Stimulated activated CD8-positive, alpha-beta memory T cell treated with anti-CD3 and anti-CD28 coated beads, Interleukin-2, amount 100 ng/mL, for 1 hour (primary cell): Measurements from ENCODE around the gene IFT22.
"Not testable (repeated sequence)": the region's sequence is repeated elsewhere in the genome, so short reads cannot be mapped to it uniquely, and the experiment has no call there.

Experiments used
- DNase-seq, 2 donors: peaks; one replicate each; pipeline ENCODE4 v3.0.0-alpha.2; 2020; ENCODE audit warnings: low read depth in 2 of 2

The IFT22 gene

DNA sequence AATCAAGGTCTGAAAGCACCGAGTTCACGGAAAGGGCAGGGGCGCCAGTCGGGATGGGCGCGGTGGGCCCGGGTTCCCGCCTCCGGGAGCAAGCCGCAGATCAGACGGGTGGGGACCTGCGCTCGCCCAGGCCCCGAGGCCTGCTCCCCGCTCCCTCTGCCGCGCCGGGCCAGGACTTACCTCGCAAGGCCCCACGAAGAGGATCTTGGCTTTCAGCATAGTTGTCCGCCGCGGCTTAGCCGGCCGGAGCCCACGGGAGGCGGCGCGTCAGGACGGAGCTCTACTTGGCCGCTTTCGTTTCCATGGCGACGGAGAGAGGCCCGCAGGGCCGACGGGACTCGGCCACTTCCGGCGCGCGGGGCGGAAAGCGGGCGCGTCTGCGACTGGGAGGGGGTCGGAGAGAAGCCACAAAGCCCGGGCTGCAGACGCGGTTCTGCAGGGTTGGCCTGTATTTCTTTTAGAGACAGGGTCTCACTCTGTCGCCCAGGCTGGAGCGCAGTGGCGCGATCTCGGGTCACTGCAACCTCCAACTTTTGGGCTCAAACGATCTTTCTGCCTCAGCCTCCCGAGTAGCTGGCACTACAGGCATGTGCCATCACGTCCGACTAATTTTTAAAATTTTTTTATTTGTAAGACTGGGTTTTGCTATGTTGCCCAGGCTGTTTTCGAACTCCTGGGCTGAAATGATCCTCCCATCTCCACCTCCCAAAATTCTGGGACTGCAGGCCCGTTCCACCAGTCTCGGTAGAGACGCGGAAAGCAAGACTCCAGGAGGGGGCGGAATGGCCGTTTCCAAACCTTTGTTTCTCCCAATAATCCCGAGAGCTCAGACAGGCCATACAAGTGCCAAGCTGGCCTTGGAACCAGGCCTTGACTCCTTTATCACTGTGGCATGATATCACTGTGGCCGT, at the start of gene IFT22:
Gene IFT22 (minus strand): TSS at position 322 of the 911 bp plus-strand sequence. CDS start 103 bp downstream, at position 219.
- DNase-seq = peak; percentile 72 to 73

DNA sequence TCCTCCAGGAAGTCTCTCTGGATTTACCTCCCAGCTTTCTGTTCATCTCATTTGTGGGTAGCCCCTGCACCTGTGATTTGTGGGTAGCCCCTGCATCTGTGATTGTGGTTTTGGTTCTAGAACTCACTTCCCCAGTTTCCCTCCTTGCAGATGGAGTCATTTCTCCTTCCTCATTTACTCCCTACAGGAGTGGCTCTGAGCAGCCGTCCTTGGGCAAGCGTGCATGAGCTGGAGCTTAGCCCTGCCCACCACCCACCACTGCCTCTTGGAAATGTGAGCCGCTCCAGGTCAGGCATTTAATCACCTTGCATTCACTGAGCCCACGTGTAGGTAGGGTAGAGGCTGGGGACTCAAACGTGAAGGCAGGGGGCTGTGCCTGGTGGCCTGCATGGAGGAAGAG, 49.2 kb upstream of the IFT22 start:
- DNase-seq = no peak

DNA sequence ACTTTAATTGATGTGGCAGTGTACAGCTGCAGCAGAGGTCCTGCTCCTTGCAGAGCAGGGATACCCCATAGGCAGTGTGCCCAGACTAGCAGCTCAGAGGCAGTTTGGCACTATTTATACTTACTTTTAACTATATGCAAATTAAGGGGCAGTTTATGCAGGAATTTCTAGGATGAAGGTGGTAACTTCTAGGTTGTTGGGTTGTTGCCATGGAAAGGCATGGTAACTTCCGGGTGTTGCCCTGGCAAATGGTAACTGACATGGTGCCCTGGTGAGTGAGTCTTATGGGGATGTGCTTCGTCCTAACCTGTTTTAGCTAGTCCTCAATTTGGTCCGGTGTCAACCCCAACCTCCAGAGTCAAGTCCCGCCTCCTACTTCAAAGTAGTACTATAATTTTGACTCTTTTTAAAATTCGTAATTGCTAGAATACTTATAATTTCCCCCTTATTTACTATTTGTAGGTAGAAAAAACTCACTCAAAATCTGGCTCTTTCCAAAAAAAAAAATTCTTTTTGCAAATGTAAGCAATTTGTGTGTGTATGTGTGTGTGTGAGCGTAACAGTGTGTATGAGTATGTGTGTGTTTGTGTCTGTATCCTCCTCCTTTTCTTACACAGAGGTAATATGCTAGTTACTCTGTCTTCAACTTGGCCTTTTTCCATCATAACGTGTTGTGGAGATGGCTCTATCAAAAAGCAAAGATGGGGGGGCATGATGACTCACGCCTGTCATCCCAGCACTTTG, 47.0 kb upstream of the IFT22 start:
- no peak for DNase-seq

DNA sequence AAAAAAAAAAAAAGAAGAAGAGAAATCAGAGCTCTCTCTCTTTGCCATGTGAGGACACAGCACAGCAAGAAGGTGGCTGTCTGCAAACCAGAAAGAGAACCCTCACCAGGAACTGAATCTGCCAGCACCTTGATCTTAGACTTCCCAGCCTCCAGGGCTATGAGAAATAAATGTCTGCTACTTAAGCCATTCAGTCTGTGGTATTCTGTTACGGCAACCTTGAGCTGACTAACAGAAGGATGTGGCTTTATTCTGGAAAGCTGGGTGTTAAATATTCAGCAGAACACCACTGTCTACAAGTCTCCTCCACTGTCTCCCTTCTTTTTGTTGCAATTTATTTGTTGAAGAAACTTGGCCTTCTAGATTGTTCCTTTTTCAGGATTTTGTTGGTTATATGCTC, 46.1 kb upstream of the IFT22 start:
- no peak for DNase-seq

DNA sequence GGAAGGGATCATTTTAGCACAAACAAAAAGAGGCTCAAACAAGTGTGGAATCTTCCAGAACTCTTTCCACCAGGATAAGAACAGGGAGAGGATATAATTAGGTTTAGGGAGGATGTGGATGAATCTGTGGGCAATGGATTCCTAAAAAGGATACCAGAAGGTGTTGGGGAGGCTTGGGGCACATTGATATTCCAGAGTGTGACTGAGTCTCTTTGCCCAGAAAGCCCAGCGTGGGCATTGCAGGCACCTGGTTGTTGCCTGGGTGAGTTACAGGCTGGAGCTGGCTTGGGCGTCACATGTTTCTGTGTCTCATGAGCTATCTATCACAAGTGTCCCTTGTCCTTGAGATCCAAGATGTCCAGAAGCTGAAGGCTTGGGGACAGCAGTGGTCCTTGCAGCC, 44.3 kb upstream of the IFT22 start:
- no peak for DNase-seq

DNA sequence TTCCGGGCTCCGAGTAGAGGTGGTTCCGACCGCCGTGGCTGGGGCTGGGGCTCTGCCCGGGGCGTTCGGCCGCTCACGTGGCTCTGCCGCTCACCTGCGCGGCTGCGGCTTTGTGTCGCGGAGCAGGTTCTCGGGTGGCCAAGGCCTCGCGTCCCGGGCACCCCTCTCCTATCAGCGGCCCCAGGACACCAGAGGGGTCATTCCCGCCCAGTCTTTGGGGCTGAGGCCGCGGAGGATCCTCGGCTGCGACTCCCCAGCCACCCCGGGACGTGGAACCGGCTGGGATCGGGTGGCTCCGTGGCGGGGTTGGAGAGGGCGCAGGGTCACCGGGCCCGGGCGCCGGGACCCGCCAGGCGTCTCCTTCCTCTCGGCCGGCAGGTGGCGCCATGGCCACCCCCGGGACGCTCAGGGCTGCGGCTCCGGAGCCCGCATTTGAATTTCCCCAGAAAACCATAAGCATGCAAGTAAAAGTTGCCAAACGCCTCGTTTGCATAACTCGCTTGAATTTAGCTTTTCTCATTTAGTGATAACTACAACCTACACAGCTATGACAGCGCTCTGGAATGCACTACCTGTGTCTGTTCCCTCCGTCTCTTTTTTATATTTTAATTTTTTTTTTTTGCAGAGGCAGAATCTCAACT, 42.2 kb upstream of the IFT22 start:
- DNase-seq = peak; percentile 33 to 34

DNA sequence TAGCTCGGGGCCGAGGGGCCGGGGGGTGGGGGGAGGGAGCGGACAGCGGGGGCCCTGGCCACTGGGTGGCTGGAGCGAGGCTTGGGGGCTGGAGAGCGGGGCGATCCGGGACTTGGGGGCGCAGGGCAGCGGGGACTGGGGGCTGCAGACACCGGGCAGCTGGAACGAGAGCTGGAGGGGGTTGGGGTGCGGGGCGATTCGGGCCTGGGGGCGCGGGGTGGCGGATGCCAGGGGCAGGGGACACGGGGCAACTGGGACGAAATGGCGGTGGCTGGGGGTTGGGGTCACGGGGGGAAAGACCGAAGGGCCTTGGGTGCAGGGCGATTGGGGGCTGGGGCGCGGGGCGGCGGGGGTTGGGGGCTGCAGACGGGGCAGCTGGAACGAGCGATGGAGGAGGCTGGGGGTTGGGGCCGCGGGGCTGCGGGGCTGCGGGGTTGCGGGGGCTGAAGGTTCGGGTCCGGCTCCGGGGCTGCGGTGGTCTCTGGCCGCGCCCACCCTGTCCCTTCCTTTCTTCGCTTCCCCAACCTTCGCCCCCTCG, 41.7 kb upstream of the IFT22 start:
- no peak for DNase-seq

DNA sequence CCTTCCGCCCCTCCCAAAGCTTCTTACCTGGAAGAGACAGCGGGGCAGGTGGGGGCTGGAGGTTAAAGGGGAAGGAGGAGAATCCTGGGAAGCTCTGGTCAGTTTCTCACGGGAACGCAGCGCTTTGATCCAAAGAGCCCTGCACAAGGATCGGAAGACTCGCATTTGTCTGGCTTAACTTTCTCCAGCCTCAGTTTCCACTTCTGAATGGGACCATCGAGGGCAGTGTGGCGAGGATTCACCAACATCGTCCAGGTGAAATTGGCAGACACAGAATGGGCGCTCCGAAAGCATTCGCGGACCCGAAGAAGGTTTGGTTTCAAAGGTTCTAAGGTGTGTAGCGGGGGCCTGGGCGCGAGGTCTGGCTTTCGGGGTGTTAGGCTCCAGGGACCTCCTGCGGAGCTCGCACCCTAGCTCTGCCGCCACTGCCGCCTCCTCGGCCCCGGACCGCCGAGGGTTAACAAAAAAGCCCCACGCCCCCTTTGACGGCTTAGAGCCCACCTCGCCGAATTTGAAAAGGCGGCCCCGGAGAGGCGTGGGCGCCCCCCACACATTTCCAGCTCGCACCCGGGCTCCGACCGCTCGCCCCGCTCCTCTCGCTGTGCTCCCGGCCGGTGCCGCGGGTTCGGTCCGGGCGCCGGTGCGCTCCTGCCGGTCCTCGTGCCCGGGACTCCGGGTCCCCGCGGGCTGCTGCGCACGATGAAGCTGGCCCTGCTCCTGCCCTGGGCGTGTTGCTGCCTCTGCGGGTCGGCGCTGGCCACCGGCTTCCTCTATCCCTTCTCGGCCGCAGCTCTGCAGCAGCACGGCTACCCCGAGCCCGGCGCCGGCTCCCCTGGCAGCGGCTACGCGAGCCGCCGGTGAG, 41.0 kb upstream of the IFT22 start, which contains the start of gene COL26A1:
Gene COL26A1 (plus strand): TSS at position 542 of the 862 bp plus-strand sequence. CDS start 158 bp downstream, at position 700.
- DNase-seq = no peak

DNA sequence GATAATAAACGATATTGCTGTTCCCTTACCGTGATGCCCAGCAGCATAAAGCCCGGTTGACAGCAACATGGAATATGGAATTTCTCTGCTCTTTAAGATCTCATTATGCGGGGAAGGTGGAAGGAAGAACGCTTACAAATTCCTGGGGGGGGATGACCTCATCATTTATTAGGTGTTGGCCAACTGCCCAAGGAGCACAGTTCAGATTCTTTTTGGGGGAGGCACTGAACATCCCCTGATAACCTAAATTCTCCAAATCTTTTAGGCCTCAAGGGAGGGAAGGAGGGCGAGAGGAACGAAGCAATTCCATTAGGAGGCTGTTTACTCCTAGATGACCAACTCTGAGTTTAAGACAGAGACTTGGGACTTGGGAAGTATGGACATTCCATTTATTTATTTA, 35.8 kb upstream of the IFT22 start:
- no peak for DNase-seq

DNA sequence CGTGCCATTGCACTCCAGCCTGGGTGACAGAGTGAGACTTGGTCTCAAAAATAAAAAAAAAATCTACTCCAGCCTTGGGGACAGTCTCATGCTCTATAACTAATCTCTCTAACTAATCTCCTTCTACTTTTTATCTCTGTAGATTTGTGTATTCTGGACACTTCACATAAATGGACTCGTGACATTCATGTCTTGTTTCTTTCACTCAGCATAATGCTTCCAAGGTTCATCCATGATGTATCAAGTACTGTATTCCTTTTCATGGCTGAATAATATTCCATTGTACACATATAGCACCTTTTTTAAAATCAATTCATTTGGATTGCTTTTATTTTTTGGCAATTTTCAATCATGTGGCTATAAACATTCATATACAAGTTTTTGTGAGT, 31.3 kb upstream of the IFT22 start:
- DNase-seq = no peak

DNA sequence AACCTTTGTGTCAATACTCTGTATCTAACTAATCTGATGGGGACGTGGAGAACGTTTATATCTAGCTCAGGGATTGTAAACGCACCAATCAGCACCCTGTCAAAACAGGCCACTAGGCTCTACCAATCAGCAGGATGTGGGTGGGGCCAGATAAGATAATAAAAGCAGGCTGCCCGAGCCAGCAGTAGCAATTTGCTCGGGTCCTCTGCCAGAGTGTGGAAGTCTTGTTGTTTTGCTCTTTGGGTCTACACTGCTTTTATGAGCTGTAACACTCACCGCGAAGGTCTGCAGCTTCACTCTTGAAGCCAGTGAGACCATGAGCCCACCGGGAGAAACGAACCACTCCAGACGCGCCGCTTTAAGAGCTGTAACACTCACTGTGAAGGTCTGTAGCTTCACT, 27.7 kb upstream of the IFT22 start:
- not testable (repeated sequence) for DNase-seq

DNA sequence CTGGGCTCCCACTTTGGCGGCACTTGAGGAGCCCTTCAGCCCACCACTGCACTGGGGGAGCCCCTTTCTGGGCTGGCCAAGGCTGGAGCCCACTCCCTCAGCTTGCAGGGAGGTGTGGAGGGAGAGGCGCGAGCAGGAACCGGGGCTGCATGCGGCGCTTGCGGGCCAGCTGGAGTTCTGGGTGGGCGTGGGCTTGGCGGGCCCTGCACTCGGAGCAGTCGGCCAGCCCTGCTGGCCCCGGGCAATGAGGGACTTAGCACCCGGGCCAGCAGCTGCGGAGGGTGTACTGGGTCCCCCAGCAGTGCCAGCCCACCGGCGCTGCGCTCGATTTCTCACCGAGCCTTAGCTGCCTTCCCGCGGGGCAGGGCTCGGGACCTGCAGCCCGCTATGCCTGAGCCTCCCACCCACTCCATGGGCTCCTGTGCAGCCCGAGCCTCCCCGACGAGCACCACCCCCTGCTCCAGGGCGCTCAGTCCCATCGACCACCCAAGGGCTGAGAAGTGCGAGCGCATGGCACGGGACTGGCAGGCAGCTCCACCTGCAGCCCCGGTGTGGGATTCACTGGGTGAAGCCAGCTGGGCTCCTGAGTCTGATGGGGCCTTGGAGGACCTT, 26.9 kb upstream of the IFT22 start:
- DNase-seq = not testable (repeated sequence)

DNA sequence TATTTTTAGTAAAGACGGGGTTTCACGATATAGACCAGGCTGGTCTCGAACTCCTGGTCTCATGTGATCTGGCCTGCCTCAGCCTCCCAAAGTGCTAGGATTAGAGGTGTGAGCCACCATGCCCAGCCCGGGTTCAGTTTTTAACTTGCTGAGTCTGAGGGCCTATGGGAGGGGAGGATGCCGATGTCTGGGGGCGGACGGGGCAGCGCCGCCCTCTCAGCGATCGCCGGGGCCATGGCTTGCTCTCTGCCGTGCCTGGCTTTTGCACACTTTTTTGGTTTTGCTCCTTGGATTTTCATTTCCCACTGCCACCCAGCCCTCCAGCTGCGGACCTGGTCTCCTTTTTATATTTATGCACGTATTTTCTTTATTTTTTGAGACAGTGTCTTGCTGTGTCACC, 25.9 kb upstream of the IFT22 start:
- DNase-seq = no peak

DNA sequence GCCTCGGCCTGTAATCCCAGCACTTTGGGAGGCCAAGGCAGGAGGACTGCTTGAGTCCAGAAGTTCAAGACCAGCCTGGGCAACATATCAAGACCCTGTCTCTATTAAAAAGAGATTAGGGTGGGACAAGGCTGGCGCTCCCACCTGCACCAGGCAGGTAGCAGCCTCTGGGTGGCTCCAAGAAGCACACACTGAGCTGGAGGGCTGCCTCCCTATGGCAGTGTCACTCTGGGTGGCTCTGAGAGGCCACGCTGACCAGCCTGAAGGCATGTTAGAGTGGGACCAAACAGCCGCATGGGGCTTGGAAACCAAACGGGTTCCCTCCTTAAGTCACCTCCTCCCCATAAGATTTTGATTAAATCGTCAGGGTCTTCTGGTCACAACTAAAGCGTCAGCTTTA, 21.3 kb upstream of the IFT22 start:
- DNase-seq = no peak

DNA sequence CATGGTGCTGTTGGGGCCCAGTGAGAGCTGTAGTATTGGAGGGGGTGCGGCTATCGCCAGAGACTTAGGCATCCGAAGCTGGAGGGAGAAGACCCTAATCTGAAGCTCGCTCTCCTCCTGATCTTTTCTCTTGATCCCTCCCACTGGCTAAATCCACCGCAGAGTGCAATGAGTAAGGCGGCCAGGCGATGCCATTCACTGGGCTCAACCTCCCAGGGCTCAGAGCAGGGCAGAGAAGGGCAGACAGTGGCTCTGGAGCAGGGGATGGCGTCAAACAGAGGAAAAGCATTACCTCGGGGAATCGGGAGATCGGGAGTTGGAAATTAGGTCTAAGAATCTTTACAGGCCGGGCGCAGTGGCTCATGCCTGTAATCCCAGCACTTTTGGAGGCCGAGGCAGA, 18.8 kb upstream of the IFT22 start:
- no peak for DNase-seq

DNA sequence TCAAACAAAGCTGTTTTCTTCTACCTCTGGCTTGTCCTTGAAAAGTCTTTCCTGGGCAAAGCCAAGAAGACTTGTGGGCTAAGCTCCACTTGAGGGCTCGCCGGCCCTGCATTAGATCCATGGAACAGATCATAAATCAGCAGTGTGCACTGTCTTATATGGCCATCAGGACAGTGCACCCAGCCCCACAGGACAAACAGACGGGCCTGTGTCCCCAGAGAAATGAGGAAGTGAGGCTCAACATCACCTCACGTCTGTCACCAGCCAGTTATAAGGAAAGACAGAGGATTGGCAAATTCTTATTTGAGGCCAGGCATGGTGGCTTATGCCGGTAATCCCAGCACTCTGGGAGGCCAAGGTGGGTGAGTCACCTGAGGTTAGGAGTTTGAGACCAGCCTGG, 12.3 kb upstream of the IFT22 start:
- no peak for DNase-seq

DNA sequence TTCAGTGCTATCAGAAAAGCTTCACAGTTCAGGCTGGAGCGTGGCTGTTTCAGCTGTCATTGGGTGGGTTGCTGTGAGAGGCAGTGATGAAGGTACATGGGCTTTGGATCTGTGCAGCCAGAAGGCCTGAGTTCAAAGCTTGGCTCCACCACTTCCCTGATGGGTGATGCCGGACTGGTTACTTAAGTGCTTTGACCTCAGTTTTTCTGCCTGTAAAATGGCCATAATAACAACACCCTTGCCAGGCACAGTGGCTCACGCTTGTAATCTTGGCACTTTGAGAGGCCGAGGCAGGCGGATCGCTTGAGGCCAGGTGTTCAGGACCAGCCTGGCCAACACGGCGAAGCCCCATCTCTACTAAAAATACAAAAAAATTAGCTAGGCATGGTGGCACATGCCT, 10.4 kb upstream of the IFT22 start:
- DNase-seq = no peak

DNA sequence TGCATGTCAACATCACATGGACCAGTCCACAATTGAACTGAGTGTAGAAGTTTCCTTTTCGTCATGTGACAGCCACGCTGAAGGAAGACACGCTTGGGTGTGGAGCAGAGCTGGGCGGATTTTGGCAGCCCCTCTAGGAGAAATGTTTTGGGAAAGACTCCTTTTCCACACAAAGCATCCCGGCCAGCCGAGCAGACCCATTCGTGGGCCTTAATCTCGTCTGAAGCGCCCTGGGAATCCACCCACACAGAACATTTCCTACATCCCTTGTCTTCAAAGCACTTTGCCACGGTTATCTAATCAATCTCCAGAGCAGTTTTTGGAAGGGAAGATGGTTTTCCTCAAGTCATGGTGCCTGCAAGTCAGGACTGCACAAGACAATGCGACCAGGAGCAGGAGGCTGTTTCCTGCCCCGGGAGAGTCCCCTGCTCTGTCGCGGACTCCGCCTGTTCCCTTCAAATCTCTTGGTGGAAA, 8.4 kb upstream of the IFT22 start:
- DNase-seq = no peak

DNA sequence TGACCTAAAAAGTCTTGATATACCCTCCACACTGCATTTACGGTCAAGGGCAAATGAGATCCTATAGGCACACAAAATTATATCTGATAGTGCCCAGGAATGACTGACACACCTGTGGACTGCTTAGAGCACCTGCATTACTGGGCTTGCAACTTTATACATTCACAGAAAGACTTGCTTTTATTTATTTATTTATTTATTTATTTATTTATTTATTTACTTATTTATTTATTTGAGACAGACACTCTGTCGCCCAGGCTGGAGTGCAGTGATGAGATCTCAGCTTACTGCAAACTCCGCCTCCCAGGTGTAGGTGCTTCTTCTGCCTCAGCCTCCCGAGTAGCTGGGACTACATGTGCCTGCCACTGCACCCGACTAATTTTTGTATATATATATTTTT, 6.5 kb upstream of the IFT22 start:
- DNase-seq = no peak

DNA sequence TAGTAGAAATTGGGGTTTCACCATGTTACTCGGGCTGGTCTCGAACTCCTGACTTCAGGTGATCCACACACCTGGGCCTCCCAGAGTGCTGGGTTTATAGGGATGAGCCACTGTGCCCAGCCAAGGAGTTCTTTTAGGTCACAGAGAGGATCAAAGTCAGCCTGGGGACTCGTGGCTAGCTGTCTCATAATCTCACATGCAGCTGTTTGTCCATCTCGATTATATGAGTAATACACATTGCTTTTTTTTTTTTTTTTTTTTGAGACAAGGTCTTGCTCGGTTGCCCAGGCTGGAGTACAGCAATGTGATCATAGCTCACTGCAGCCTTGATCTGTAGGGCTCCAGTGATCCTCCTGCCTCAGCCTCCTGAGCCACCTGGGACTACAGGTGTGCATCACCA, 2.2 kb downstream of the IFT22 start:
- no peak for DNase-seq

DNA sequence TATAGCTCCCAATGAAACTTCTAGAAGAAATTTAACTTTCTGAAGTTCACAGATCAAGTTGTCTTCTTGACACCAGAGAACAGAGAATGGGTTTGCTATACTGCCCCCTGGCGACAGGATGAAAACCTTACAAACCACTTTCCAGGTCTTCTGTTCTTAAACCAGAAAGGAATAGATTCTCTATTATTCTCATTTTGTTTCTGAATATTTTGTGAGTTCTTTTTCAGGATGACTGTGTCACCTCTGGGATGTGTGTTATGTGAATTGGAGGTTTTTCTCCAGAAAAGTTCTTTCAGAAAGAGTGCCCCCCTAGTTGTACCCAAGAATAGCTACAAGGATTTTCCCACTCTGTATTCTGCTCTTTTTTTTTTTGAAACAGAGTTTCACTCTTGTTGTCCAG, 6.3 kb downstream of the IFT22 start:
- DNase-seq = peak in 1 of 2 donors; percentile 12
